ENCODE results near the gene ZBTB7A. TPM values are rescaled to one million over a fixed set of nuclear protein-coding genes. Genes with fewer than 3 reads are reported as not detected.
A peak's percentile ranks its signal among the peaks of the same experiment; 100 is the strongest.

ZBTB7A gene
- total RNA-seq, 2 experiments from 2014 or later: 46.6 TPM

DNA sequence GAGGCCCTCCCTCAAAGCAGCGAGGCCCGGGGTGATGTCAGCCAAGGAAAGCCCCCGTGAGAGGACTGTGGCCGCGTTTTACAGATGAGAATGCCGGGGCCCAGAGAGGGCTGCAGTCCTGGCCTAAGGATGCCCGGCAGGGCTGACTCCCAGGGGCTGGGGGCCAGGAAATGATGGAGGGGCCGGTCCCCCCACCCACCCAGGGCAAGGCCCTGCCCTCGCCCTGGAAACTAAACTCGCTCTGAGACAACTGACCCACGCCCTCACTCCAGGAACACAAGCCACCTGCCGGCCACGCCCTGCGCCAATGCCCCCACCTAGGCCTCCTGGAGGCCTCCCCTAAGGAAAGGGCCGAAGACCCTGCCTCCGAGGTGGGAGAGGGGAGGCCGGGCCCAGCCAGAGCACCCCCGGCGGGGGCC is 7.2 kb downstream of the ZBTB7A start:
- H3K27me3 Mint-ChIP-seq: no peaks in the 10 kb centered on the region
- H3K9me3 Mint-ChIP-seq: no peaks in the 10 kb centered on the region
- H3K27ac Mint-ChIP-seq: peak overlapping the region; percentile 90
- no peak for TF ChIP-seq CTCF (IDR thresholded peaks at IDR 0.05)
- H3K4me1 Mint-ChIP-seq (ENCODE audit: low read depth): peaks cover 47% of the 10 kb centered on the region
- DNase-seq (no peak), ATAC-seq (no peak)
- ChIA-PET CTCF (no interaction called here), POLR2A (interaction anchor here (0.8 to 2.6 kb wide), 2 partner anchors 11 to 14 kb away, joined by 4 to 5 read pairs; no protein-coding TSS in a partner anchor)
- peak overlapping the region; percentile 73 for H3K4me3 Mint-ChIP-seq
- peaks cover 33% of the 10 kb centered on the region for H3K36me3 Mint-ChIP-seq (ENCODE audit: low read depth)
- intact Hi-C loops (cut with micrococcal nuclease): no loop called here

GRCh38 chr19:4058693-4059452 is 7.8 kb downstream of the ZBTB7A start:
- TF ChIP-seq CTCF (IDR thresholded peaks at IDR 0.05): no peak
- ChIA-PET POLR2A (interaction anchor here (0.8 to 2.6 kb wide), 3 partner anchors 10 to 51 kb away, joined by 4 to 5 read pairs (median 4); partner anchors contain the start of gene PIAS4), CTCF (interaction anchor here (0.9 to 3.8 kb wide), 3 partner anchors 73 to 88 kb away, joined by 3 to 16 read pairs (median 4); partner anchors contain the start of genes DAPK3 and EEF2)
- intact Hi-C loops (cut with micrococcal nuclease): no loop called here
- peak overlapping the region; percentile 73 for H3K4me3 Mint-ChIP-seq
- no peaks in the 10 kb centered on the region for H3K9me3 Mint-ChIP-seq
- peaks cover 46% of the 10 kb centered on the region for H3K4me1 Mint-ChIP-seq (ENCODE audit: low read depth)
- peaks cover 31% of the 10 kb centered on the region for H3K36me3 Mint-ChIP-seq (ENCODE audit: low read depth)
- H3K27me3 Mint-ChIP-seq: no peaks in the 10 kb centered on the region
- H3K27ac Mint-ChIP-seq: peak overlapping the region; percentile 90
- DNase-seq (no peak), ATAC-seq (no peak)

DNA sequence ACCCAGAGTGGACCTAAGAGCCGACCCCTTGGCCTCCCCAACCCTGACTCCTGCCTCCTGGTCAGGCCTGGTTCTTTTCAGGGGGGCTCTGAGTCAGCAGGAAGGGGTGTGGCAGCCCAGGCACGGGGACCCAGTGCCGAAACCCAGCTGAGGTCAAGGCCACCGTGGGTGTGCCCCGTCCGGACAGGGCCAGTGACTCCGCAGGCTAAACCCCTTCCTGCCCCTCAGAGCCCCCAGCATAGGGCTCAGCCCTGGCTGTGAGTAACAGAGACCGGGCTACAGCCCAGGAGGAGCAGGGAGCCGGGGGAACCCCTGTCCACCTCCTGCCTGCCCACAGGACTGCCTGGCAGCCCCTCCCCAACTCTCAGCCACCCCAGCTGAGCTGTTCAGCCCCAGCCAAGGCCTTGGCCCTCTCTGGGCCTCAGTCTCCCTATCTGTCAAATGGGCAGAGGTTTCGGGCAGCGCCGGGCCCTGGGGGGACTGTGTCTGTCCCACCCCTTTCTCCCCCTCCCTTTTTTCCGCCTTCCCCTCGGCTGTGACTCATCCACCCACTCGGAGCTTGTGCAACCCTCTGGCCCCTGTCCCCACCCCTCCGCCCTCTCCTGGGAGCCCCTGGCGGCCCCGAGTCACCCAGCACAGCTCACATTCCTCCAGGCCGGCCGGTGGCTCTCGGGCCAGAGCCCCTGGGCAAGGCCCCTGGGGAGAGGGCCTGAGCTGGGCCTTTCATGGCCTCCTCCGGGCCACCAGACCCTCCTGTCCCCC is 8.6 kb downstream of the ZBTB7A start:
- ChIA-PET POLR2A (interaction anchor here (0.9 to 2.6 kb wide), 4 partner anchors 13 to 51 kb away, joined by 3 to 5 read pairs (median 4); partner anchors contain the start of gene PIAS4), CTCF (interaction anchor here (0.9 to 3.8 kb wide), 3 partner anchors 72 to 87 kb away, joined by 3 to 16 read pairs (median 4); partner anchors contain the start of genes DAPK3 and EEF2)
- Mint-ChIP-seq H3K9me3 (no peaks in the 10 kb centered on the region), H3K27ac (peak overlapping the region; percentile 90), H3K36me3 (ENCODE audit: low read depth) (peaks cover 32% of the 10 kb centered on the region), H3K4me1 (ENCODE audit: low read depth) (peaks cover 48% of the 10 kb centered on the region), H3K4me3 (peak overlapping the region; percentile 44), H3K27me3 (no peaks in the 10 kb centered on the region)
- DNase-seq (peak; percentile 82), ATAC-seq (peak; percentile 49)
- intact Hi-C loops (cut with micrococcal nuclease): no loop called here
- TF ChIP-seq CTCF (IDR thresholded peaks at IDR 0.05): no peak

- no peak overlapping the region for H3K4me3 Mint-ChIP-seq
- no peak overlapping the region for H3K27ac Mint-ChIP-seq
- no peak for DNase-seq
- peaks cover 50% of the 10 kb centered on the region for H3K36me3 Mint-ChIP-seq (ENCODE audit: low read depth)
- H3K9me3 Mint-ChIP-seq: no peaks in the 10 kb centered on the region
- TF ChIP-seq CTCF (IDR thresholded peaks at IDR 0.05): no peak
- ATAC-seq: no peak
- intact Hi-C loops (cut with micrococcal nuclease): no loop called here
- CTCF ChIA-PET: interaction anchor here (3.8 kb wide), 1 partner anchor 85 kb away, joined by 16 read pairs; no protein-coding TSS in a partner anchor
- H3K27me3 Mint-ChIP-seq: no peaks in the 10 kb centered on the region
- POLR2A ChIA-PET: no interaction called here
- peaks cover 52% of the 10 kb centered on the region for H3K4me1 Mint-ChIP-seq (ENCODE audit: low read depth)
Measured at GRCh38 chr19:4055209-4055552, 11.5 kb downstream of the ZBTB7A start.

Data from activated CD8-positive, alpha-beta T cell treated with anti-CD3 and anti-CD28 coated beads for 36 hours (primary cell).